ENCODE results near the gene HSDL2.

The HSDL2 gene

DNA sequence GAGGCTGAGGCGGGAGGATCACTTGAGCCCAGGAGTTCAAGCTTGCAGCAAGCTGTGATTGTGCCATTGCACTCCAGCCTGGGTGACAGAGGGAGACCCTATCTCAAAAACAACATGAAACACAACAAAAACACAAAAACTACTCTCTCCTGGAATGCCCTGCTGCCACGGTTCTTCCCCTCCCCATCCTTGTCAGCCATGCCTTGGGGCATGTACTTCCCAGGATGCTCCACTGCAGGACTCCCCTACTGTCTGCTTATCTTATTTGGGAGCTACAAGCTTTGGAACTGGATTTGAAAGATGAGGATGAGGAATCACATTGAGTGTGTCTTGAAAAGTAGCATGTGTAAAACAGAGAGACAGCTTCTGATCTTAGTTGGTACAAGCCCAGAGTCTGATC, 66.6 kb downstream of the HSDL2 start:
- DNase-seq (ENCODE audit: low spot score) = no peak

GRCh38 chr9:112447283-112447761, 67.4 kb downstream of the HSDL2 start:
- DNase-seq (ENCODE audit: low spot score) = peak; percentile 63

GRCh38 chr9:112462855-112463254, 82.9 kb downstream of the HSDL2 start:
- DNase-seq (ENCODE audit: low spot score) = no peak

DNA sequence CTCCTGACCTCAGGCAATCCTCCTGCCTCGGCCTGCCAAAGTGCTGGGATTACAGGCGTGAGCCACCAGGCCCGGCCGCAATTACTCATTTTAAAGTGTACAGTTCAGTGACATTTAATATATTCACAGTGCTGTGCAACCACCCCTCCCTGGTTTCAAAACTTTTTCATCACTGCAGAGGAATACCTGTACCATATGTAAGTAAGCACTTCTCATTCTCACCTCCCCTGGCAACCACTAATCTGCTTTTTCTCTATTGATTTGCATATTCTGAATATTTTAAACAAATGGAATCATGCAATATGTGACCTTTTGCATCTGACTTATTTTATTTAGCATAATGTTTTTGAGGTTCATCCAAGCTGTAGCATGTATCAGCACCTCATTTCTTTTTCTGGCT, 85.4 kb downstream of the HSDL2 start:
- DNase-seq (ENCODE audit: low spot score) = no peak

GRCh38 chr9:112472996-112473395, 93.1 kb downstream of the HSDL2 start:
- DNase-seq (ENCODE audit: low spot score) = no peak

- DNase-seq (ENCODE audit: low spot score) = no peak
Measured at GRCh38 chr9:112473986-112474385, 94.1 kb downstream of the HSDL2 start.

GRCh38 chr9:112475318-112475717, 95.4 kb downstream of the HSDL2 start:
- no peak for DNase-seq (ENCODE audit: low spot score)

- no peak for DNase-seq (ENCODE audit: low spot score)
Measured at GRCh38 chr9:112477330-112477729, 97.4 kb downstream of the HSDL2 start.

- DNase-seq (ENCODE audit: low spot score) = no peak
Measured at GRCh38 chr9:112479221-112479620, 99.3 kb downstream of the HSDL2 start.

DNA sequence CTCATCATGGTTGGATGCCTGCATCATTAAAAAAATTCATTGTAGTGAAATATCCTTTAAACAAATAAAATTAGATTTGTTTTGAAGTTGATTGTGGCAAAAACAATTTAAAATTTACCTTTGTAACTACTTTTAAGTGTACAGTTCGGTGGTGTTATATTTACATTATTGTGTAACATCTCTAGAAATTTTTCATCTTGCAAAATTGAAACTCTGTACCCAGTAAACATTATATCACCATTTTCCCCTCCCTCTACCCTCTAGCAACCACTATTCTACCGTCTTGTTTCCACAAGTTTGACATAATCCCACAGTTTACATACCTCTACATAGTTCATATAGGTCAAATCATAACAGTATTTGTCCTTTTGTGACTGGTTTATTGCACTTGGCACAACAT, 104.7 kb downstream of the HSDL2 start:
- DNase-seq (ENCODE audit: low spot score) = no peak

GRCh38 chr9:112485574-112485973, 105.7 kb downstream of the HSDL2 start:
- DNase-seq (ENCODE audit: low spot score) = no peak

- DNase-seq (ENCODE audit: low spot score) = peak; percentile 96
Measured at GRCh38 chr9:112486221-112487007, 106.5 kb downstream of the HSDL2 start, which contains the start of gene KIAA1958. Gene KIAA1958 (plus strand): TSS chr9:112486827. CDS start chr9:112574081, 87,254 bp downstream.

- DNase-seq (ENCODE audit: low spot score) = peak; percentile 69
Measured at GRCh38 chr9:112487008-112487798, 107.3 kb downstream of the HSDL2 start.

- DNase-seq (ENCODE audit: low spot score) = no peak
Measured at GRCh38 chr9:112487799-112488340, 108.0 kb downstream of the HSDL2 start.

DNA sequence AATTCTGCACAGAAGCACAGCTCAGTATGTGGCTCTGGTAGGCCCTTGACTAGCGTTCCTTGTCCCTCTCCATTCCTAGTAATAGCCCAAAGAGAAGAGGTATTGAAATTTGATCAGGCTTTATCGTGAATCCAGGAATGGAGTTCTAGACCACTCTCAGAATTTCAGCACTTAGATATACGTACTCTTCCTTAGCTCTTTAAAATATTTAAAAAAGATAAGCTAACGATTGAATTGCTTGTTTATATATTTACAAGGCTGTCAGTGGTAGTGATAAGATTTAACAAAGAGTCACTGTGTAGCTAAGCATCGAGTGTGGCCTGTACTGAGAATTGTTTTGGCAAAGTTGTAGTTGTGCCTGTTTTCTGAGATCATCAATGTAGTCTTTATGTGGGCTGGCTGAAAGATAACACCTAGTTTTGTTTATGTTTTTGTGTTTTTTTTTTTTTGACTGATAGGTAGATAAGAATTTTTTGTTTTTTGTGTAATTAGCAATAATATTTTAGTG, 109.2 kb downstream of the HSDL2 start:
- no peak for DNase-seq (ENCODE audit: low spot score)

GRCh38 chr9:112489876-112490666, 110.2 kb downstream of the HSDL2 start:
- DNase-seq (ENCODE audit: low spot score) = no peak

DNA sequence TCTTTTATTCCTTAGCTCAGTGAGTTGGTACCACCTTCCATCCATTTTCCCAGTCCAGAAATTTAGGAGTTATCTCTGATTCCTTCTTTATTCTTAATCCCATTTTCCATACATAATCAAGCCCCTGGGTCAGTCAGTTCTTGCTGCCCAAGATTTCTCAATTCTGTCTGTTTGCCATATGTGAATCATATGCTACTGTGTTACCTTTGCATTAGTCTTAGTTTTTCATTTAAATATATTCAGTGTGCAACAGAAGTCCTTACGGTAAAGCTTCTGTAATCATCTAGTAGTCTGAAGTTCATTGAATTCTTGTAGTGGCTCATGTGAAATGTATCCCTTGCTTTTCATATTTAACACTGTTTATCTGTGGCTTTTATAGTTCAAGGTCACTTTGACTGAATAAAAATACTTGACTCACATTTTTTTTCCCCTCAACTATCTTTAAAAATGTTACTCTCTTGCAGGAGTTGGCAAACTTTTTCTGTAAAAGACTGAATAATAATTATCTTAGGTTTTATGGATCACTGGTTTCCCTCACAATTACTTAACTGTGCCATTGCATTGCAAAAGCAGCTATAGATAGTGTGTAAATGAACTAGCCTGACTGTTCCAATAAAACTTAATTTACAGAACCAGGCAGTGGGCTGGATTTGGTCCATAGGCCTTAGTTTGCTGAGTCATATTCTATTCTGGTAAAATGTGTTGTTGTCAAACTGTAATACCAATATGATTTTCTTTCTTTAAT, 113.7 kb downstream of the HSDL2 start:
- DNase-seq (ENCODE audit: low spot score) = no peak

DNA sequence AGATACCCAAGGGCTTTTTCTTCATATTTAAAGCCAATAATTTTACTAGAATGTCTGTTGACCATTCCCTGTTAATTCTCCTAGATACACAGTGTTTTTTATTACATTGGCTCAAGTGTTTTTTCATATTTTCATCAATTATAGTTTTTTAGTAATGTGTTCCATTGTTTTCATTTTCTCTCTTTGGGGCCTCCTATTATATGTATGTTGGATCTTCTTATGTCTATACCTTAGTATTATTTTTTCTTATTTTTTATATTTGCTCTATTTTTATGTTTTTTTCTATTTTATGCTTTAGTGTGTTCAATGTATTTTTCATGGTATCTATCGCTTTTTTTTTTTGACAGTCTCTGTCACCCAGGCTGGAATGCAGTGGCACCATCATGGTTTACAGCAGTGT, 114.2 kb downstream of the HSDL2 start:
- no peak for DNase-seq (ENCODE audit: low spot score)

GRCh38 chr9:112495614-112496013, 115.7 kb downstream of the HSDL2 start:
- no peak for DNase-seq (ENCODE audit: low spot score)

DNA sequence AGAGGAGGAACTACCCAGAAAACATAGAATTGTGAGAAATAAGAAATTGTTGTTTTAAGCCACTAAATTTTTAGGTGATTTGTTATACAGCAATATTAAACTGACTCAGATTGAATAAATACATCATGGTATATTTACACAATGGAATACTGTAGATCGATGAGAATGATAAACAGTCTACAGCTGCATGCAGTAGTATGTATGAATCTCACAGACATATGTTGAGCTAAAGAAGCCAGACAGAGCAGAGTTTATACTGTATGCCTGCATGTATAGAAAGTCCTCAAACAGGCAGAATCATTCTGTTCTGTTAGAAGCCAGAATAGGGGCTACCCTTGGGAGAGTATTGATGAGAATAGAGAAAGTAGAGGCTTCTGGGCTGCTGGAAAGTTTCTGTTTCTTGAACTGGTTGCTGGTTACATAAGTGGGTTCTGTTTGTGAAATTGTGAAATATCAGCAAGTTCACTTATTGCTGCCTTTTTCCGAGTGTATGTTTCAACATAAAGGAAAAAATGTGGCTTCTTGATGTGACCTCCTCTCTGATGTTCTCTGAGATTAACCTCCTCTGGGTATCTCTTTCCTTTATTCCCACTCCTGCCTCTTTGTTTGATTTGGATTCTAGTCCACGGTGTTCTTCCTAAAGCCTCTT, 116.3 kb downstream of the HSDL2 start:
- no peak for DNase-seq (ENCODE audit: low spot score)

GRCh38 chr9:112500842-112501241, 120.9 kb downstream of the HSDL2 start:
- no peak for DNase-seq (ENCODE audit: low spot score)
